Measurements from ENCODE around the gene NANS.
A peak's percentile ranks its signal among the peaks of the same experiment; 100 is the strongest.
"Not testable (repeated sequence)": the region's sequence is repeated elsewhere in the genome, so short reads cannot be mapped to it uniquely, and the experiment has no call there.

Gene NANS

DNA sequence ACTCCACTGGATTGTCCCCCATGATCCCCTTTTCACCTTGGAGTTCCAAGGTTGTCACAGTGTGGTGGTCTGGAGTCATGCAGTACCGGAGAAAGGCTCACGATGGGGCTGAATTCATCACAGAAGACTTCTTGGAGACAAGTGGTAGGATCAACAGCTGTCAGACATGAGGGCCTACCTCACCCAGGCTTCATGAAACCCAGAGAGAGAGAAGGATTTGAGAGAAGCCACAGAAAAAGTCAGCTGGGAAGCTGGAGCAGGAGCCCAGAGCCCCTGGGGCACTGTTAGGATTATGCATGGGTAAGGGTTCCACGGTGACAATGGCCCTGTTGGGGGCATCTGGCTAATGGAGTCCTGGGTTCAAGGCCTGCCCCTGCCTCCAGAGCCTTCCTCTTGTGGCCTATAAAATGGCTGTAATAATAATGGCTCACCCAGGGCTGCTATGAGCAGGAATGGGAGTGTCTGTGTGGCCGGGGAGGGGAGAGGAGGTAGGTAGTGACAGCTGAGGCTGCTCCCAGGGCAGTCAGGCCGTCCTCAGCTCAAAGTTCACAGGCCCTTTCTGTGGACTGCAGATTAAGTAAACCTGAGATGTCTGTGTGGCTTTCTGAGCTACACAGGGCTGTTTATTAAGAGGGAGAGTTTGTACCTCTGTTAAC is 61.6 kb downstream of the NANS start:
- peak; percentile 57 for DNase-seq (ENCODE audit: extremely low read depth, insufficient read length)
- TF ChIP-seq, protein P1, sequence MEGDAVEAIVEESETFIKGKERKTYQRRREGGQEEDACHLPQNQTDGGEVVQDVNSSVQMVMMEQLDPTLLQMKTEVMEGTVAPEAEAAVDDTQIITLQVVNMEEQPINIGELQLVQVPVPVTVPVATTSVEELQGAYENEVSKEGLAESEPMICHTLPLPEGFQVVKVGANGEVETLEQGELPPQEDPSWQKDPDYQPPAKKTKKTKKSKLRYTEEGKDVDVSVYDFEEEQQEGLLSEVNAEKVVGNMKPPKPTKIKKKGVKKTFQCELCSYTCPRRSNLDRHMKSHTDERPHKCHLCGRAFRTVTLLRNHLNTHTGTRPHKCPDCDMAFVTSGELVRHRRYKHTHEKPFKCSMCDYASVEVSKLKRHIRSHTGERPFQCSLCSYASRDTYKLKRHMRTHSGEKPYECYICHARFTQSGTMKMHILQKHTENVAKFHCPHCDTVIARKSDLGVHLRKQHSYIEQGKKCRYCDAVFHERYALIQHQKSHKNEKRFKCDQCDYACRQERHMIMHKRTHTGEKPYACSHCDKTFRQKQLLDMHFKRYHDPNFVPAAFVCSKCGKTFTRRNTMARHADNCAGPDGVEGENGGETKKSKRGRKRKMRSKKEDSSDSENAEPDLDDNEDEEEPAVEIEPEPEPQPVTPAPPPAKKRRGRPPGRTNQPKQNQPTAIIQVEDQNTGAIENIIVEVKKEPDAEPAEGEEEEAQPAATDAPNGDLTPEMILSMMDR (IDR thresholded peaks at IDR 0.05; ENCODE audit: insufficient read depth, low read length, poor library complexity, severe bottlenecking): no peak
- no peaks in the 10 kb centered on the region; the same call in 1 of the 2 replicates for H3K36me3 ChIP-seq (ENCODE audit: control insufficient read depth, insufficient read depth, low read length)
- no peaks in the 10 kb centered on the region for H3K27me3 ChIP-seq (replicated peaks; ENCODE audit: control insufficient read depth, insufficient read depth, low read length)
- peak overlapping the region; percentile 84 for H3K4me3 ChIP-seq (replicated peaks; ENCODE audit: low read depth, low read length)

- peak within 1 kb of the TSS; percentile 84 for H3K4me3 ChIP-seq (replicated peaks; ENCODE audit: low read depth, low read length)
- TF ChIP-seq, protein P1 (IDR thresholded peaks at IDR 0.05; ENCODE audit: insufficient read depth, low read length, poor library complexity, severe bottlenecking): peak; percentile 34
- peak; percentile 81 for DNase-seq (ENCODE audit: extremely low read depth, insufficient read length)
Observed at GRCh38 chr9:98118640-98119601, 62.4 kb downstream of the NANS start, which contains the start of gene TRIM14. TSS of gene TRIM14 (minus strand) at chr9:98119222. CDS start at chr9:98119188, 34 bp downstream.

GRCh38 chr9:98120476-98120875 is 63.9 kb downstream of the NANS start:
- Histone ChIP-seq H3K36me3 (ENCODE audit: control insufficient read depth, insufficient read depth, low read length) (no peaks in the 10 kb centered on the region; the same call in 1 of the 2 replicates), H3K27me3 (replicated peaks; ENCODE audit: control insufficient read depth, insufficient read depth, low read length) (no peaks in the 10 kb centered on the region), H3K4me3 (replicated peaks; ENCODE audit: low read depth, low read length) (no peak overlapping the region)
- no peak for DNase-seq (ENCODE audit: extremely low read depth, insufficient read length)
- TF ChIP-seq, protein P1 (IDR thresholded peaks at IDR 0.05; ENCODE audit: insufficient read depth, low read length, poor library complexity, severe bottlenecking): no peak

More at GRCh38 chr9:98118640-98119601, 62.4 kb downstream of the NANS start, which contains the start of gene TRIM14:
- H3K27me3 ChIP-seq (replicated peaks; ENCODE audit: control insufficient read depth, insufficient read depth, low read length): no peaks in the 10 kb centered on the region
- no peaks in the 10 kb centered on the region; the same call in 1 of the 2 replicates for H3K36me3 ChIP-seq (ENCODE audit: control insufficient read depth, insufficient read depth, low read length)

- Histone ChIP-seq H3K36me3 (ENCODE audit: control insufficient read depth, insufficient read depth, low read length) (no peaks in the 10 kb centered on the region), H3K4me3 (replicated peaks; ENCODE audit: low read depth, low read length) (no peak overlapping the region), H3K27me3 (replicated peaks; ENCODE audit: control insufficient read depth, insufficient read depth, low read length) (no peaks in the 10 kb centered on the region)
- TF ChIP-seq, protein P1 (IDR thresholded peaks at IDR 0.05; ENCODE audit: insufficient read depth, low read length, poor library complexity, severe bottlenecking): no peak
- DNase-seq (ENCODE audit: extremely low read depth, insufficient read length): no peak
Observed at GRCh38 chr9:98121058-98121457, 64.5 kb downstream of the NANS start.

GRCh38 chr9:98124091-98124490 is 67.6 kb downstream of the NANS start:
- H3K36me3 ChIP-seq (ENCODE audit: control insufficient read depth, insufficient read depth, low read length); H3K4me3 ChIP-seq (replicated peaks; ENCODE audit: low read depth, low read length); DNase-seq (ENCODE audit: extremely low read depth, insufficient read length); H3K27me3 ChIP-seq (replicated peaks; ENCODE audit: control insufficient read depth, insufficient read depth, low read length): not testable (repeated sequence)

Measured in GM06990 (cell line).